GM12878 (cell line): ENCODE data around the gene PSMA1. TPM values are rescaled to one million over a fixed set of nuclear protein-coding genes. Genes with fewer than 3 reads are reported as not detected.

Experiments
- ATAC-seq: fragments of 200-7000 bp; cut with Tn5 transposase; 3 replicates; pipeline ENCODE4 v1.9.1; 2020; ENCODE audit warnings: mild to moderate bottlenecking, moderate library complexity
- BruUV-seq: library from RNA; stranded (reverse); fragments of 400-500 nt; replicated peaks from 2 replicates; lab custom pipeline; 2021; lab: Mats Ljungman, UMichigan
- CTCF ChIA-PET: fragments of 300-600 bp; sonication (Branson Sonifier 250); formaldehyde crosslinking; extraction: SDS; loops from one replicate; lab custom pipeline; 2021; ENCODE audit warnings: inconsistent platforms; lab: Yijun Ruan, JAX
- POLR2A ChIA-PET: fragments of 350-600 bp; formaldehyde crosslinking; extraction: SDS; loops from one replicate; lab custom pipeline; 2021; ENCODE audit warnings: inconsistent platforms; lab: Charles Lee
- RAD21 ChIA-PET: fragments of 300-600 bp; sonication (Branson Sonifier 250); formaldehyde crosslinking; loops from one replicate; lab custom pipeline; 2023; ENCODE audit warnings: antibody characterized with exemption; ENCODE audit not compliant: unreplicated experiment; lab: Charles Lee
- SMC1A ChIA-PET: fragments of 300-600 bp; sonication (Branson Sonifier 250); formaldehyde crosslinking; loops from one replicate; lab custom pipeline; 2023; ENCODE audit not compliant: unreplicated experiment, uncharacterized antibody; lab: Charles Lee
- DNase-seq: peaks from one replicate; pipeline ENCODE4 v3.0.0-alpha.2; 2011; ENCODE audit warnings: low read depth, low spot score
- FAIRE-seq: peaks from 3 replicates; lab custom pipeline; 2011; peaks lifted over from hg19 to GRCh38; lab: Jason Lieb, UNC
- H2AFZ ChIP-seq: 2 replicates; pipeline ENCODE4 v1.6.0; 2011; ENCODE audit warnings: low read depth, low read length, control low read depth; ENCODE audit not compliant: control insufficient read depth
- H3K27ac ChIP-seq: 2 replicates; pipeline ENCODE4 v1.5.1; 2011; ENCODE audit warnings: control low read depth; ENCODE audit not compliant: control insufficient read depth, insufficient read depth
- H3K27me3 ChIP-seq, 2 experiments: replicated peaks in 1 of 2; 2 replicates each; pipeline versions ENCODE4 v1.6.0 to v1.6.1; 2011; ENCODE audit warnings: low read length in 1 of 2; ENCODE audit not compliant: control insufficient read depth in 2 of 2, insufficient read depth in 2 of 2
- H3K36me3 ChIP-seq, 2 experiments: 2 replicates each; pipeline ENCODE4 v1.5.1; 2011; ENCODE audit warnings: low read length in 1 of 2; ENCODE audit not compliant: control insufficient read depth in 2 of 2, insufficient read depth in 2 of 2
- H3K4me1 ChIP-seq: 2 replicates; pipeline ENCODE4 v1.6.1; 2011; ENCODE audit warnings: mild to moderate bottlenecking, low read length, moderate library complexity, mixed read lengths; ENCODE audit not compliant: control insufficient read depth, insufficient read depth
- H3K4me2 ChIP-seq: 2 replicates; pipeline ENCODE4 v1.6.0; 2011; ENCODE audit warnings: control low read depth; ENCODE audit not compliant: control insufficient read depth, insufficient read depth
- H3K4me3 ChIP-seq: fragments of 200-600 bp; sonication (generic); 2 replicates; pipeline ENCODE4 v1.5.1; 2016
- H3K79me2 ChIP-seq: 2 replicates; pipeline ENCODE4 v1.6.0; 2011; ENCODE audit warnings: low read length; ENCODE audit not compliant: control insufficient read depth, insufficient read depth
- H3K9ac ChIP-seq: 2 replicates; pipeline ENCODE4 v1.8.0; 2011; ENCODE audit warnings: low read length, control low read depth, mixed read lengths; ENCODE audit not compliant: control insufficient read depth, insufficient read depth
- H3K9me3 ChIP-seq: replicated peaks from 3 replicates; pipeline ENCODE4 v1.5.1; 2011; ENCODE audit warnings: mild to moderate bottlenecking, low read length; ENCODE audit not compliant: control insufficient read depth, insufficient read depth
- H4K20me1 ChIP-seq: 2 replicates; pipeline ENCODE4 v1.6.0; 2011; ENCODE audit not compliant: control insufficient read depth, insufficient read depth
- CREM ChIP-seq: IDR thresholded peaks from 2 replicates; pipeline ENCODE4 v1.6.1; 2014; ENCODE audit warnings: antibody characterized with exemption, low read depth
- EP300 ChIP-seq, 2 experiments: fragments of 150-350 bp in 1 of 2; IDR thresholded peaks; 2 replicates each; pipeline ENCODE4 v1.6.1; 2011 to 2012; ENCODE audit warnings: low read depth in 2 of 2, low read length in 2 of 2, borderline replicate concordance in 1 of 2, improper control_type of control experiment in 1 of 2, inconsistent platforms in 1 of 2; ENCODE audit not compliant: control insufficient read depth in 1 of 2
- FOXK2 ChIP-seq: fragments of 450-650 bp; IDR thresholded peaks from 2 replicates; pipeline ENCODE4 v1.6.1; 2017; ENCODE audit warnings: mild to moderate bottlenecking, moderate library complexity
- KAT2A ChIP-seq: conservative IDR thresholded peaks from 2 replicates; pipeline ENCODE4 v1.6.1; 2011; ENCODE audit warnings: low read depth, low read length; ENCODE audit not compliant: control insufficient read depth
- MYB ChIP-seq: fragments of 150-350 bp; IDR thresholded peaks from 2 replicates; pipeline ENCODE4 v1.6.1; 2014; ENCODE audit warnings: mild to moderate bottlenecking, low read depth, low read length, borderline replicate concordance
- MYC ChIP-seq: IDR thresholded peaks from 2 replicates; pipeline ENCODE4 v1.6.1; 2011; ENCODE audit warnings: mild to moderate bottlenecking, low read length, moderate library complexity, inconsistent platforms; ENCODE audit not compliant: insufficient read depth, insufficient replicate concordance, insufficient read length, severe bottlenecking
- PML ChIP-seq: IDR thresholded peaks from 2 replicates; pipeline ENCODE4 v1.6.1; 2012; ENCODE audit warnings: low read length, inconsistent platforms
- SIX5 ChIP-seq: IDR thresholded peaks from 2 replicates; pipeline ENCODE4 v1.6.1; 2011; ENCODE audit warnings: mild to moderate bottlenecking, low read depth, low read length, moderate library complexity; ENCODE audit not compliant: severe bottlenecking
- SREBF2 ChIP-seq: IDR thresholded peaks from 2 replicates; pipeline ENCODE4 v1.6.1; 2012; ENCODE audit warnings: mild to moderate bottlenecking, low read length
- TCF12 ChIP-seq: IDR thresholded peaks from 2 replicates; pipeline ENCODE4 v1.6.1; 2011; ENCODE audit warnings: low read depth, mild to moderate bottlenecking, low read length
- TCF3 ChIP-seq: IDR thresholded peaks from 2 replicates; pipeline ENCODE4 v1.6.1; 2012; ENCODE audit warnings: low read depth, mild to moderate bottlenecking, low read length, borderline replicate concordance; ENCODE audit not compliant: insufficient read depth
- WGBS: methylation state at CpG from one replicate; pipeline ENCODE4 v1.1.6; 2016; ENCODE audit warnings: low lambda C conversion rate; ENCODE audit not compliant: insufficient replicate concordance, insufficient coverage; ENCODE audit errors: missing lambda C conversion rate; 5-methylcytosine and 5-hydroxymethylcytosine counted together
- in situ Hi-C: fragments of 300-500 bp; cut with MboI; formaldehyde crosslinking; loops from 9 replicates; pipeline ENCODE4 v1.14.3; 2018; ENCODE audit warnings: mixed read lengths
- intact Hi-C: fragments of 100-400 bp; cut with micrococcal nuclease; formaldehyde crosslinking; loops from one replicate; pipeline ENCODE4 v1.14.2; 2022; ENCODE audit not compliant: unreplicated experiment
- polyA plus RNA-seq, 11 experiments: library from polyadenylated mRNA; depleted of rRNA in 4 of 11; unstranded in 6 of 11; stranded (reverse) in 5 of 11; fragments of >200 nt; fragmentation: Nextera tagmentation in 4 of 11; fragmentation: Illumina TruSeq in 1 of 11; extraction: Ambion mirVana in 4 of 11; extraction: Trizol in 1 of 11; gene quantifications; 1 replicate in 1 of 11; 2 replicates in 10 of 11; pipeline versions ENCODE4 v1.2.1 to v1.2.3, GENCODE V29; 2011 to 2016; ENCODE audit warnings: inconsistent platforms in 2 of 11, missing spikeins in 2 of 11, low read depth in 1 of 11
- total RNA-seq, 4 experiments: library from RNA; depleted of rRNA in 3 of 4; stranded (reverse); fragments of >200 nt in 3 of 4; fragmentation: Illumina TruSeq in 1 of 4; extraction: Trizol in 1 of 4; gene quantifications; 2 replicates each; pipeline versions ENCODE4 v1.2.1 to v1.2.3, GENCODE V29; 2013 to 2021
- TF ChIP-seq, protein P1 (sequence below): fragments of 450-650 bp; IDR thresholded peaks from 2 replicates; pipeline ENCODE4 v1.6.1; 2017; ENCODE audit warnings: mild to moderate bottlenecking, low read depth, inconsistent platforms; ENCODE audit not compliant: poor library complexity, severe bottlenecking
- TF ChIP-seq, protein P2 (sequence below): fragments of 450-650 bp; conservative IDR thresholded peaks from 2 replicates; pipeline ENCODE4 v1.6.1; 2017; ENCODE audit warnings: mild to moderate bottlenecking, moderate library complexity

The PSMA1 gene
- total and polyA plus RNA-seq, 10 of the 15 experiments (the other 5 are each of a cell fraction or from before 2014, with no cell fraction given), result 185 to 678 (median 299) TPM

DNA sequence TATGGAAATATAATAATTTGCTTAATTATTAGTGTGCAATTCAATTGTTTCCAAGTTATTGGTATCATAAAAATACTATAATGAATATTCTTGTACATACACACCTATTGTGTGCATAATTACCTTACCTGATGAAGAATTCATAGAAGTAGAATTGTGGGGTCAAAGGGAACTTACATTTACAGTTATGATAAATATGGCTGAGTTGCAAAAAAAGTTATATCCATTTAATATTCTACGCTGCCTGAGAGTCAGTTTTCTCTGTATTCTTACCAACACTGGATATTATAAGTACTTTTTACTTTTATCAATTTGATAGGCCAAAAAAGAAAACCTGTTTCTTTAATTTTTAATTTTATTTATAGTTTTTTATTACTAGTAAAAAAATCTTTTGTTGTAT is 2.1 kb upstream of the PSMA1 start:
- Histone ChIP-seq H3K27me3 (no peaks in the 10 kb centered on the region), H3K9me3 (no peaks in the 10 kb centered on the region), H4K20me1 (no peaks in the 10 kb centered on the region), H3K4me3 (no peak overlapping the region), H3K27ac (no peak overlapping the region), H3K4me2 (no peak overlapping the region), H3K9ac (no peak overlapping the region), H3K36me3 (no peaks in the 10 kb centered on the region), H3K4me1 (no peaks in the 10 kb centered on the region), H3K79me2 (peaks cover 33% of the 10 kb centered on the region), H2AFZ (no peak overlapping the region)
- no peak for ATAC-seq
- ChIA-PET RAD21 (no interaction called here), POLR2A (no interaction called here), SMC1A (interaction anchor here (1.2 kb wide), 1 partner anchor 22 kb away, joined by 4 read pairs; the partner anchor contains the start of gene COPB1), CTCF (interaction anchor here (2.0 kb wide), 1 partner anchor 12 kb away, joined by 7 read pairs; no protein-coding TSS in a partner anchor)
- DNase-seq, result no peak
- intact Hi-C loops, result no loop called here
- no TSS peak for BruUV-seq
- WGBS, result 96% methylated on average over 1 of the region's 1 CpG
- TF ChIP-seq MYC, result no peak
- TF ChIP-seq EP300 (IDR thresholded peaks at IDR 0.05; ENCODE audit: borderline replicate concordance in 1 of 2, control insufficient read depth in 1 of 2, low read depth in 2 of 2, low read length in 2 of 2), result no peak
- TF ChIP-seq, protein P1, sequence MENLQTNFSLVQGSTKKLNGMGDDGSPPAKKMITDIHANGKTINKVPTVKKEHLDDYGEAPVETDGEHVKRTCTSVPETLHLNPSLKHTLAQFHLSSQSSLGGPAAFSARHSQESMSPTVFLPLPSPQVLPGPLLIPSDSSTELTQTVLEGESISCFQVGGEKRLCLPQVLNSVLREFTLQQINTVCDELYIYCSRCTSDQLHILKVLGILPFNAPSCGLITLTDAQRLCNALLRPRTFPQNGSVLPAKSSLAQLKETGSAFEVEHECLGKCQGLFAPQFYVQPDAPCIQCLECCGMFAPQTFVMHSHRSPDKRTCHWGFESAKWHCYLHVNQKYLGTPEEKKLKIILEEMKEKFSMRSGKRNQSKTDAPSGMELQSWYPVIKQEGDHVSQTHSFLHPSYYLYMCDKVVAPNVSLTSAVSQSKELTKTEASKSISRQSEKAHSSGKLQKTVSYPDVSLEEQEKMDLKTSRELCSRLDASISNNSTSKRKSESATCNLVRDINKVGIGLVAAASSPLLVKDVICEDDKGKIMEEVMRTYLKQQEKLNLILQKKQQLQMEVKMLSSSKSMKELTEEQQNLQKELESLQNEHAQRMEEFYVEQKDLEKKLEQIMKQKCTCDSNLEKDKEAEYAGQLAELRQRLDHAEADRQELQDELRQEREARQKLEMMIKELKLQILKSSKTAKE, result no peak
- no peak for TF ChIP-seq PML
- TF ChIP-seq MYB, result no peak
- no peak for TF ChIP-seq FOXK2
- no peak for TF ChIP-seq TCF3
- TF ChIP-seq CREM, result no peak
- no peak for TF ChIP-seq TCF12
- no peak for TF ChIP-seq SIX5
- TF ChIP-seq SREBF2, result no peak
- TF ChIP-seq, protein P2, sequence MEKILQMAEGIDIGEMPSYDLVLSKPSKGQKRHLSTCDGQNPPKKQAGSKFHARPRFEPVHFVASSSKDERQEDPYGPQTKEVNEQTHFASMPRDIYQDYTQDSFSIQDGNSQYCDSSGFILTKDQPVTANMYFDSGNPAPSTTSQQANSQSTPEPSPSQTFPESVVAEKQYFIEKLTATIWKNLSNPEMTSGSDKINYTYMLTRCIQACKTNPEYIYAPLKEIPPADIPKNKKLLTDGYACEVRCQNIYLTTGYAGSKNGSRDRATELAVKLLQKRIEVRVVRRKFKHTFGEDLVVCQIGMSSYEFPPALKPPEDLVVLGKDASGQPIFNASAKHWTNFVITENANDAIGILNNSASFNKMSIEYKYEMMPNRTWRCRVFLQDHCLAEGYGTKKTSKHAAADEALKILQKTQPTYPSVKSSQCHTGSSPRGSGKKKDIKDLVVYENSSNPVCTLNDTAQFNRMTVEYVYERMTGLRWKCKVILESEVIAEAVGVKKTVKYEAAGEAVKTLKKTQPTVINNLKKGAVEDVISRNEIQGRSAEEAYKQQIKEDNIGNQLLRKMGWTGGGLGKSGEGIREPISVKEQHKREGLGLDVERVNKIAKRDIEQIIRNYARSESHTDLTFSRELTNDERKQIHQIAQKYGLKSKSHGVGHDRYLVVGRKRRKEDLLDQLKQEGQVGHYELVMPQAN, result no peak
- no peak for TF ChIP-seq KAT2A
- in situ Hi-C loops, result loop anchor here (5.0 kb wide), 1 partner anchor 385 kb away; no protein-coding TSS in a partner anchor
- no peak for FAIRE-seq
